Effector memory CD4-positive, alpha-beta T cell (primary cell): ENCODE results near the gene HOXC5.

ENCODE experiments used
- DNase-seq, 3 donors: peaks; one replicate each; pipeline ENCODE4 v3.0.0-alpha.2; 2020
- H3K27ac ChIP-seq: 2 replicates; pipeline ENCODE4 v1.7.0; 2013; ENCODE audit warnings: mild to moderate bottlenecking, low read length, moderate library complexity; ENCODE audit not compliant: insufficient read depth, poor library complexity, severe bottlenecking
- H3K27me3 ChIP-seq: replicated peaks from 2 replicates; pipeline ENCODE4 v1.7.0; 2013; ENCODE audit warnings: mild to moderate bottlenecking, low read length; ENCODE audit not compliant: insufficient read depth, control insufficient read depth, poor library complexity, severe bottlenecking
- H3K36me3 ChIP-seq: 2 replicates; pipeline ENCODE4 v1.7.0; 2013; ENCODE audit warnings: mild to moderate bottlenecking, low read length, moderate library complexity; ENCODE audit not compliant: control insufficient read depth, insufficient read depth
- H3K4me1 ChIP-seq: 2 replicates; pipeline ENCODE4 v1.7.0; 2013; ENCODE audit warnings: low read length, mild to moderate bottlenecking; ENCODE audit not compliant: control insufficient read depth, insufficient read depth, poor library complexity, severe bottlenecking
- H3K4me3 ChIP-seq: 2 replicates; pipeline ENCODE4 v1.7.0; 2013; ENCODE audit warnings: low read length, low read depth, mild to moderate bottlenecking; ENCODE audit not compliant: insufficient read depth, poor library complexity, severe bottlenecking
- H3K9me3 ChIP-seq: 2 replicates; pipeline ENCODE4 v1.7.0; 2013; ENCODE audit warnings: mild to moderate bottlenecking, low read length, moderate library complexity; ENCODE audit not compliant: control insufficient read depth

The HOXC5 gene

GRCh38 chr12:54016478-54016964 lies 16.3 kb upstream of the HOXC5 start:
- no peak overlapping the region for H3K27ac ChIP-seq
- peaks cover 21% of the 10 kb centered on the region for H3K4me1 ChIP-seq
- DNase-seq: no peak
- H3K27me3 ChIP-seq: peaks cover 77% of the 10 kb centered on the region
- H3K9me3 ChIP-seq: no peaks in the 10 kb centered on the region
- H3K36me3 ChIP-seq: no peaks in the 10 kb centered on the region
- H3K4me3 ChIP-seq: no peak overlapping the region

- DNase-seq: no peak
- peak overlapping the region; percentile 37 for H3K4me3 ChIP-seq
- no peaks in the 10 kb centered on the region for H3K9me3 ChIP-seq
- H3K27me3 ChIP-seq: peaks cover 76% of the 10 kb centered on the region
- peaks cover 21% of the 10 kb centered on the region for H3K4me1 ChIP-seq
- no peak overlapping the region for H3K27ac ChIP-seq
- H3K36me3 ChIP-seq: no peaks in the 10 kb centered on the region
Observed at GRCh38 chr12:54017027-54017788, 15.6 kb upstream of the HOXC5 start.

- H3K4me1 ChIP-seq: peaks cover 21% of the 10 kb centered on the region
- H3K9me3 ChIP-seq: no peaks in the 10 kb centered on the region
- no peaks in the 10 kb centered on the region for H3K36me3 ChIP-seq
- peaks cover 78% of the 10 kb centered on the region for H3K27me3 ChIP-seq
- DNase-seq: peak; percentile 45 to 49 (median 45)
- H3K27ac ChIP-seq: no peak overlapping the region
- peak overlapping the region; percentile 37 for H3K4me3 ChIP-seq
Observed at GRCh38 chr12:54017878-54018467, 14.9 kb upstream of the HOXC5 start.

- no peak overlapping the region for H3K4me3 ChIP-seq
- H3K27me3 ChIP-seq: peaks cover 76% of the 10 kb centered on the region
- H3K9me3 ChIP-seq: no peaks in the 10 kb centered on the region
- H3K36me3 ChIP-seq: no peaks in the 10 kb centered on the region
- H3K27ac ChIP-seq: no peak overlapping the region
- DNase-seq: no peak
- peaks cover 21% of the 10 kb centered on the region for H3K4me1 ChIP-seq
Observed at GRCh38 chr12:54018468-54018984, 14.3 kb upstream of the HOXC5 start.

GRCh38 chr12:54019091-54019811 lies 13.6 kb upstream of the HOXC5 start:
- Histone ChIP-seq H3K36me3 (no peaks in the 10 kb centered on the region), H3K9me3 (no peaks in the 10 kb centered on the region), H3K4me3 (no peak overlapping the region), H3K27ac (no peak overlapping the region), H3K27me3 (peaks cover 75% of the 10 kb centered on the region), H3K4me1 (peaks cover 19% of the 10 kb centered on the region)
- DNase-seq: no peak

GRCh38 chr12:54019924-54020590 lies 12.8 kb upstream of the HOXC5 start:
- no peak overlapping the region for H3K27ac ChIP-seq
- no peak overlapping the region for H3K4me3 ChIP-seq
- peaks cover 15% of the 10 kb centered on the region for H3K4me1 ChIP-seq
- no peaks in the 10 kb centered on the region for H3K36me3 ChIP-seq
- no peak for DNase-seq
- no peaks in the 10 kb centered on the region for H3K9me3 ChIP-seq
- H3K27me3 ChIP-seq: peaks cover 67% of the 10 kb centered on the region

GRCh38 chr12:54020591-54021405 lies 12.1 kb upstream of the HOXC5 start:
- Histone ChIP-seq H3K9me3 (no peaks in the 10 kb centered on the region), H3K36me3 (no peaks in the 10 kb centered on the region), H3K27ac (no peak overlapping the region), H3K4me1 (peaks cover 15% of the 10 kb centered on the region), H3K4me3 (no peak overlapping the region), H3K27me3 (peaks cover 67% of the 10 kb centered on the region)
- DNase-seq: no peak

- peaks cover 15% of the 10 kb centered on the region for H3K4me1 ChIP-seq
- H3K36me3 ChIP-seq: no peaks in the 10 kb centered on the region
- DNase-seq: no peak
- peaks cover 67% of the 10 kb centered on the region for H3K27me3 ChIP-seq
- no peaks in the 10 kb centered on the region for H3K9me3 ChIP-seq
- no peak overlapping the region for H3K4me3 ChIP-seq
- H3K27ac ChIP-seq: no peak overlapping the region
Observed at GRCh38 chr12:54021432-54022013, 11.3 kb upstream of the HOXC5 start.
